OCI-LY3 (cell line): ENCODE results near the gene ADRA2B.
"Not testable (repeated sequence)": the region's sequence is repeated elsewhere in the genome, so short reads cannot be mapped to it uniquely, and the experiment has no call there.

Experiments
- H2AFZ ChIP-seq: fragments of 200-600, 300-600 bp; shearing (Covaris generic); 2 replicates; pipeline ENCODE4 v1.6.0; 2014; ENCODE audit warnings: antibody characterized with exemption, low read depth, low read length
- H3K27ac ChIP-seq: fragments of 200-600, 300-600 bp; sonication (generic); 2 replicates; pipeline ENCODE4 v1.5.1; 2014; ENCODE audit warnings: mild to moderate bottlenecking, low read length, moderate library complexity, mixed read lengths
- H3K27me3 ChIP-seq: fragments of 200-600, 300-600 bp; sonication (generic); 2 replicates; pipeline ENCODE4 v1.6.1; 2014; ENCODE audit warnings: low read depth, low read length, mixed read lengths
- H3K36me3 ChIP-seq: fragments of 200-600, 300-600 bp; sonication (generic); replicated peaks from 2 replicates; pipeline ENCODE3; 2014; ENCODE audit warnings: low read depth, low read length, mixed read lengths
- H3K4me1 ChIP-seq: fragments of 300-600, 200-600 bp; sonication (generic); 2 replicates; pipeline ENCODE4 v1.6.1; 2014; ENCODE audit warnings: low read length, mixed read lengths
- H3K4me2 ChIP-seq: fragments of 200-600, 300-600 bp; sonication (generic); 2 replicates; pipeline ENCODE4 v1.6.1; 2014; ENCODE audit warnings: low read length, mixed read lengths
- H3K4me3 ChIP-seq: fragments of 300-600, 200-600 bp; sonication (generic); 2 replicates; pipeline ENCODE4 v1.5.1; 2014; ENCODE audit warnings: antibody characterized with exemption, mild to moderate bottlenecking, low read length, moderate library complexity
- H3K79me2 ChIP-seq: fragments of 300-600, 200-600 bp; shearing (Covaris generic); 2 replicates; pipeline ENCODE4 v1.6.1; 2014; ENCODE audit warnings: mild to moderate bottlenecking, low read length, mixed read lengths
- H3K9ac ChIP-seq: fragments of 300-600, 200-600 bp; shearing (Covaris generic); 2 replicates; pipeline ENCODE4 v1.6.0; 2014; ENCODE audit warnings: mild to moderate bottlenecking, low read length, moderate library complexity
- H3K9me3 ChIP-seq: fragments of 200-600, 300-600 bp; shearing (Covaris generic); 2 replicates; pipeline ENCODE4 v1.6.1; 2014; ENCODE audit warnings: low read length, mixed read lengths; ENCODE audit not compliant: insufficient read depth
- H4K20me1 ChIP-seq: fragments of 200-600, 300-600 bp; sonication (generic); 2 replicates; pipeline ENCODE4 v1.6.1; 2016; ENCODE audit warnings: low read length, mixed read lengths; ENCODE audit not compliant: insufficient read depth
- EZH2phosphoT487 ChIP-seq: fragments of 200-600 bp; shearing (Covaris generic); IDR thresholded peaks from 2 replicates; pipeline ENCODE4 v1.6.1; 2018; ENCODE audit warnings: antibody characterized with exemption, mixed run types, low read depth
- TF ChIP-seq, protein P1 (sequence below): fragments of 200-600, 300-600 bp; sonication (generic); IDR thresholded peaks from 2 replicates; pipeline ENCODE4 v1.5.1; 2014; ENCODE audit warnings: antibody characterized with exemption, low read length, low read depth

Gene ADRA2B

DNA sequence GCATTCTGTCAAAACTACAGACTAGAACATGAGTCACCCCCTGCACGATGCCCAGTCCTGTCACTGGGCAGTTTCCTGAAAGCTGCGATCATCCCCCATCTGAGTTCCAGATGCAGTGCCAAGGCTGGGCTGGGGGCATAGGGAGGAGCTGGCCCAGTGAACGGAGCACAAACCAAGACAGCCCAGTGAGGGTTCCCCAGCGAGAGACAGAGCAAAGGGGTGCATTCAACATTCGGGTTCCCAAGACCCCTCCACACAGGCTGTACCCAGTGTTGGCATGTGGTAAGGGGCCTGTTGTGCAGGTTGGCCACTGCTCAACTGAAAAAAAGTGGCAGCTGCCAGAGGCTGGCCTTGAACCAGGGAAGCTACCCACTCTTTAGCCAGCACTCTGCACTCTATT, 46.0 kb downstream of the ADRA2B start:
- not testable (repeated sequence) for H3K9me3 ChIP-seq, H3K4me3 ChIP-seq, H3K9ac ChIP-seq, H3K27me3 ChIP-seq, H2AFZ ChIP-seq, H3K36me3 ChIP-seq, H3K4me1 ChIP-seq, H3K4me2 ChIP-seq, H3K27ac ChIP-seq, H3K79me2 ChIP-seq, H4K20me1 ChIP-seq

DNA sequence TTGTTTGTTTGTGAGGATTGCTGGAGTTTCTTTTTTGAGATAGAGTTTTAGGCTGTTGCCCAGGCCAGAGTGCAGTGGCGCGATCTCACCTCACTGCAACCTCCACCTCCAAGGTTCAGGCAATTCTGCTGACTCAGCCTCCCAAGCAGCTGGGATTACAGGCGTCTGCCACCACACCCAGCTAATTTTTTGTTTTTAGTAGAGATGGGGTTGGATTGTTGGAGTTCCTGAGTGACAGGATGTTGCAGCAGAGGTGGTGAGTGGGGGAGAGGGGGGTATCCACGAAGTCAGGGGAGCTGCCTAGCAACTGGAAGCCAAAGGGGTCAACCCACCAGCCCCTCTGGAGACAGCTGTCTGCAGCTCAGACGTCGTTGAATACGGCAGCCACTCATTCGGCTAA, 46.5 kb downstream of the ADRA2B start:
- H2AFZ ChIP-seq, H3K9me3 ChIP-seq, H3K4me2 ChIP-seq, H3K27me3 ChIP-seq, H3K4me3 ChIP-seq, H3K9ac ChIP-seq, H3K27ac ChIP-seq, H3K36me3 ChIP-seq, H3K4me1 ChIP-seq, H4K20me1 ChIP-seq, H3K79me2 ChIP-seq: not testable (repeated sequence)

DNA sequence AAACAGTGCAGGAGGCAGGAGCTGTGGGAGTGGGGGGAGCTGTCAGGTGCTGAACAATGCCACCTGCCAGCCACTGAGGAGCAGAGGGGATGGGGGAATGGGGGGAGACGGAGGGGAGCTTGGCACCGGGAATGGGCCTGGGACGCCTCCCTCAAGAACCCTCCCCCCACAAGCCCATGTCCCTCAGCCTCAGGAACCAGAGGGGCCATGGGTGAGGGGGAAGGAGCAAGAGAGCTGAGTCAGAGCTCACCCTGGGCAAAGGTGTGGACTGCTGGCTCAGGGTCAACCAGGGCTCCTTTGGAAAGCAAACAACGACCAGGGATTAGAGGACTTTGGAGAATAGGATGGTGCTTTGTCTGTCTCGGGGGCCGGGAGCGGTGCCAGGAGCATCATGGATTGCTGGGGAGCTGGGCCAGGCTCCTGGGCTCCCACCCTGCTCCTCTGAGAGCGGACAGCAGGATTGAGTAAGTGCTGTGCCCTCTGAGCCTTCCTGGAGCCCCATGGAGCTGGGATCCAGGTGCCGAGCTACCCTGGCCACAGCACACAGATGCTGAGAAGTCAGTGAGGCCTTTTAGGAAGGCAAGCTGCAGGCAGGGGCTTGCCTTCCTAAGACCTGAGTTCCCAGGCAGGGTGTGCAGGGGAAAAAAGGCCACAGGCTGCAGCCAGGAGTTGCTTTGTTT, 48.3 kb downstream of the ADRA2B start:
- H3K4me2 ChIP-seq, H2AFZ ChIP-seq, H3K27ac ChIP-seq, H4K20me1 ChIP-seq, H3K4me3 ChIP-seq, H3K9ac ChIP-seq, H3K9me3 ChIP-seq, H3K79me2 ChIP-seq, H3K36me3 ChIP-seq, H3K4me1 ChIP-seq, H3K27me3 ChIP-seq: not testable (repeated sequence)

DNA sequence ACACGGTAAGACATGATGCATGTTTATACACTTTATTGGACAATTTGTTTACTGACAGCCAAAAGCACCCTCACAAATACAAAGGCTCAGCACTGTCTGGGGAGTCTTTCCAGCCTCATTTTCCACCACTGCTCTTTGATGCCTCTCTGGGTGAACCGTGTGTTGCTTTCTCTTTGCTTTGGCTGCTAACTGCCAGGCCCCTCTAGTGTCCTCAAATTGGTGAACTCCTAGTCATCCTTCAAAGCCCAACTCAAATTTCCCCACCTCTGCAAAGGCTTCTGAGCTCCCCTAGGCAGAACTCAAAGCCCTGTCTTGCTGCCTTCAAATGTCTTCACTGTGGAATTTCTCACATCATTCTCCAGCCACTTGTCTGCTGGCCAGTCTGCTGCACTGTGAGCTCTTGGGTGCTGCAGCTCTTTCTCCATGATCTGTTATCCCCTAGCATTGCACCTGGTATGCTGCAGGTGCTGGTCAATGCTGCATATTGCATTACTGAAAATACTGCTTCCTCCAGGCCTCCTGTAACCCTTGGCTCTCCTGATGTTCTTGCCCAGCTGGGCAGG, 49.2 kb downstream of the ADRA2B start:
- not testable (repeated sequence) for H3K27me3 ChIP-seq, H3K4me2 ChIP-seq, H3K27ac ChIP-seq, H4K20me1 ChIP-seq, H3K9ac ChIP-seq, H3K36me3 ChIP-seq, H3K4me3 ChIP-seq, H2AFZ ChIP-seq, H3K4me1 ChIP-seq, H3K79me2 ChIP-seq, H3K9me3 ChIP-seq

GRCh38 chr2:96066511-96066910, 49.9 kb downstream of the ADRA2B start:
- not testable (repeated sequence) for H3K4me3 ChIP-seq, H3K9ac ChIP-seq, H3K27me3 ChIP-seq, H3K9me3 ChIP-seq, H3K4me2 ChIP-seq, H3K36me3 ChIP-seq, H3K79me2 ChIP-seq, H3K4me1 ChIP-seq, H4K20me1 ChIP-seq, H3K27ac ChIP-seq, H2AFZ ChIP-seq

DNA sequence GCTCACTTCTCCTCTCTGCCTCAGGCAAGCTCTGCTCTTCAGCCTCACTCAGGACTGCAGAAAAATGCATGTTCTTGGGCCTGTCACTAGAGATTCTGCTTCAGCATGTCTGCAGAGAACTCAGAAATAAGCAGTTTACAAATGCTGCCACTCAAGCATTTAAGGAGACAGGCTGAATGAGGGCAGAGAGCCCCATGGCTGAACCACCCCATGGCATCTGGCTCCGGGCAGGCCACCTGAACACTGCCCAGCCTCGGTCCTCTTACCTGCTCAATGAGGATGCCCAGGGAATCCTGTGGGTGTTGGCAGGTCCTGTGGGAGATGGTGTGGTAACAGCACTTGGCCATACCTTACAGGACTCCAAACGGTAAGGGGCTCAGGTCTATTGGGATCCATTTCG, 50.4 kb downstream of the ADRA2B start:
- not testable (repeated sequence) for H3K27ac ChIP-seq, H2AFZ ChIP-seq, H3K4me3 ChIP-seq, H3K9ac ChIP-seq, H3K4me1 ChIP-seq, H4K20me1 ChIP-seq, H3K27me3 ChIP-seq, H3K9me3 ChIP-seq, H3K79me2 ChIP-seq, H3K36me3 ChIP-seq, H3K4me2 ChIP-seq

DNA sequence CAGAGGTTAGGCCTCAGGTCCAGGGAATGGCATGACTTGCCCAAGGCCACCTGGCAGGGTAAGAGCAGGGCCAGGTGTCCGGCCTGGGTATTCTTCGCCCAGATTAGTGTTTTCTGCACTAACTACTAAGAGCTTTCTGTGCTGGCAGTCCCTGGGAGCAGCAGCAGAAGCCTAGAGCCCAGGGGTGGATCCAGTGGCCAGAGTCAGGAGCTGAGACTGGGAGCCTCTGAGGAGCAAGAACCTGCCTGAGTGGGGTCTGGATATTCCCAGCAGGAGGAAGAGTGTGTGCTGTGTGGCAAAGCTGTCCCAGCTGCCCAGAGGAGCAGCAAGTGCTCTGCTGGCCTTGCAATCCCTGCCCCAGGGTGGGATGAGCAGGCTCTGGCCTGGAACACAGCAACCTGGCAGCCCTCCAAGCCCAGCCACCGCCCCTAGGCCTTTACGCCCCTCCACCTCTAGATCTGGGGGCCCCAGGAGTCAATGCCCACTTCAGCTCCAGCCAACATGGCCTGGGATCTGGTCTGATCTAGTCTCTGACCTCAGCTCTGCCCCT, 50.9 kb downstream of the ADRA2B start:
- no peaks in the 10 kb centered on the region for H3K9me3 ChIP-seq

DNA sequence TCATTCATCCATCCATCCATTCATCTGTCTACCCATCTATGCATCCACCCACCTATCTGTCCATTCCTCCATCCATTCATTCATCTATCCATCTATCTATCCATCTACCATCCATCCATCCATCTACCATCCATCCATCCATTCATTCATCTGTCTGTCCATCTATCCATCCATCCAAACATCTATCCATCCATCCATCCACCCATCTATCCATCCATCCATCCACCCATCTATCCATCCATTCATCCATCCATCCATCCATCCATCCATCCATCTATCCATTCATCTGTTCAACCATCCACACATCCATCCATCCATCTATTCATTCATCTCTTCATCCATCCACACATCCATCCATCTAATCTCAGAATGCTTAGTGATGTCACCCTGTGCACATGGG, 51.6 kb downstream of the ADRA2B start:
- H3K4me1 ChIP-seq, H3K36me3 ChIP-seq, H3K9me3 ChIP-seq, H3K79me2 ChIP-seq, H3K4me2 ChIP-seq, H2AFZ ChIP-seq, H3K27ac ChIP-seq, H3K27me3 ChIP-seq, H4K20me1 ChIP-seq, H3K4me3 ChIP-seq, H3K9ac ChIP-seq: not testable (repeated sequence)

More for the DNA sequence above, 50.9 kb downstream of the ADRA2B start:
- TF ChIP-seq, protein P1, sequence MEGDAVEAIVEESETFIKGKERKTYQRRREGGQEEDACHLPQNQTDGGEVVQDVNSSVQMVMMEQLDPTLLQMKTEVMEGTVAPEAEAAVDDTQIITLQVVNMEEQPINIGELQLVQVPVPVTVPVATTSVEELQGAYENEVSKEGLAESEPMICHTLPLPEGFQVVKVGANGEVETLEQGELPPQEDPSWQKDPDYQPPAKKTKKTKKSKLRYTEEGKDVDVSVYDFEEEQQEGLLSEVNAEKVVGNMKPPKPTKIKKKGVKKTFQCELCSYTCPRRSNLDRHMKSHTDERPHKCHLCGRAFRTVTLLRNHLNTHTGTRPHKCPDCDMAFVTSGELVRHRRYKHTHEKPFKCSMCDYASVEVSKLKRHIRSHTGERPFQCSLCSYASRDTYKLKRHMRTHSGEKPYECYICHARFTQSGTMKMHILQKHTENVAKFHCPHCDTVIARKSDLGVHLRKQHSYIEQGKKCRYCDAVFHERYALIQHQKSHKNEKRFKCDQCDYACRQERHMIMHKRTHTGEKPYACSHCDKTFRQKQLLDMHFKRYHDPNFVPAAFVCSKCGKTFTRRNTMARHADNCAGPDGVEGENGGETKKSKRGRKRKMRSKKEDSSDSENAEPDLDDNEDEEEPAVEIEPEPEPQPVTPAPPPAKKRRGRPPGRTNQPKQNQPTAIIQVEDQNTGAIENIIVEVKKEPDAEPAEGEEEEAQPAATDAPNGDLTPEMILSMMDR = no peak
- no peak for TF ChIP-seq EZH2phosphoT487
- H3K4me3 ChIP-seq = no peak overlapping the region
- H3K27ac ChIP-seq = no peak overlapping the region
- H3K27me3 ChIP-seq = no peaks in the 10 kb centered on the region
- no peaks in the 10 kb centered on the region for H4K20me1 ChIP-seq
- no peak overlapping the region for H2AFZ ChIP-seq
- H3K36me3 ChIP-seq = no peaks in the 10 kb centered on the region
- no peaks in the 10 kb centered on the region for H3K79me2 ChIP-seq
- H3K4me2 ChIP-seq = no peak overlapping the region
- no peaks in the 10 kb centered on the region for H3K4me1 ChIP-seq
- H3K9ac ChIP-seq = no peak overlapping the region
